GM20000 (cell line): ENCODE results near the gene METTL17.
"Not testable (repeated sequence)": the region's sequence is repeated elsewhere in the genome, so short reads cannot be mapped to it uniquely, and the experiment has no call there.

Source experiments
- DNase-seq: peaks from one replicate; pipeline ENCODE4 v3.0.0; 2012; ENCODE audit warnings: low spot score
- CTCF ChIP-seq: IDR thresholded peaks from 2 replicates; pipeline ENCODE4 v1.5.1; 2012; ENCODE audit warnings: mild to moderate bottlenecking, control low read depth; ENCODE audit errors: extremely low read depth, missing control alignments

METTL17 gene

DNA sequence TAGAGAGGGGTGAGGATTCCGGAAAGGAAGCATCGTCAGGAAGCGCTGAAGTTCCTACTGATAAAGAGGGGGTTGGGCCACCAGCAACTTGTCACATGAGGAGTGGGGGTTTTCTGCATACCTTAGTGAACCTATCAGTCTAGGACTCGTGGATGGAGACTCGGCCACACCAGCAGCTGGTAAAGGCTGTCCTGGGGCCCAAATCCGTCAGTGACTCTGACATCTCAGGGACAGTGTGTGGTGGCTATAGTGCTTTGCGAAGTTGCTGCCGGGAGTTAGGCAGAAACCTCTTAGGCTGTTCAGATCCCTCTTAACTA is 18.1 kb upstream of the METTL17 start:
- DNase-seq = no peak
- TF ChIP-seq CTCF = no peak

- TF ChIP-seq CTCF = no peak
- DNase-seq = no peak
Observed at GRCh38 chr14:20973501-20973900, 16.3 kb upstream of the METTL17 start.

DNA sequence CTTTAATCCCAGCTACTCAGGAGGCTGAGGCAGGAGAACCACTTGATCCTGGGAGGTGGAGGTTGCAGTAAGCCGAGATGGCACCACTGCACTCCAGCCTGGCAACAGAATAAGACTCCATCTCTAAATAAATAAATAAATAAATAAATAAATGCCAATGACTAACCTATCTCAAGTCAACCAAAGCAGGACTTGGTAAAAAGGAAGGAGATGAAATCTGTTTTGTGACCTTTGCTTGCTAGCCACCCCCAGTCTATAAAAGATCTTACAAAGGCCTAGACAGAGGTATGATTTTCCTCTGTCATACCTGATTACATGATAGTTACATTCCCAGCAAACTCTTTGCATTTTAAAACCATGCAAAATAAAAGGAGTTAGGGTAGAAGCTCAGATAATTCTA is 13.5 kb upstream of the METTL17 start:
- DNase-seq = no peak
- no peak for TF ChIP-seq CTCF

DNA sequence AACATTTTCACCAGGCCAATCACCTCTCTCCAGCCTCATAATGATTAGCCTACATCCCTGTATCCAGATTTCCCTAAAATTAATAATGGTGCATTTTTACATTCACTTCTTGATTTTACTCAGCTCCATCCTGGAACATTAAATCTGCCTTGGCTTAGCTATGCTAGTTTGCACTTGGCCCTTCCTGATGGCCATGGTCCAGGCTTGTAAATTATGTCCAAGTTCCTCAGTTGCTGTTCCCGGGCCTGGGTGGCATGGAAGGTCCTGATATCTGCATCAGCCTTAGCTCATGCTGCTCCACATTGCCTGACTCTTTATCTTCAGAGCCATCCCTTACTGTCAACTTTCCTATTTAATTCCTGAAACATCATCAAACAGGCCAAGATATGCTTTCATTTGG is 11.1 kb upstream of the METTL17 start:
- no peak for TF ChIP-seq CTCF
- DNase-seq = no peak

DNA sequence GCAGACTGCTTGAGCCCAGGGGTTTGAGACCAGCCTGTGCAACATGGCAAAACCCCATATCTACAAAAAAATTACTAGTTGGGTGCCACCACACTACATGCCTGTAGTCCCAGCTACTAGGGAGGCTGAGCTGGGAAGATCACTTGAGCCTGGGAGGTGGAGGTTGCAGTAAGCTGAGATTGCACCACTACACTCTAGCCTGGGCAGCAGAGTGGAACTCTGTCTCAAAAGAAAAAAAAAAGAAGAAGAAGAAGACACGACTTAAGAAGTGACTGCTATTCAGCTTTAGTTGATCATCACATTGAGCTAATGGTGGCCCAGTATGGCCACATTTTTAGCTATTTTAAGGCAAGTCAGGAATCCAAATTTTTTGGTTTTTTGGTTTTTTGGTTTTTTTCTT is 8.9 kb upstream of the METTL17 start:
- no peak for DNase-seq

DNA sequence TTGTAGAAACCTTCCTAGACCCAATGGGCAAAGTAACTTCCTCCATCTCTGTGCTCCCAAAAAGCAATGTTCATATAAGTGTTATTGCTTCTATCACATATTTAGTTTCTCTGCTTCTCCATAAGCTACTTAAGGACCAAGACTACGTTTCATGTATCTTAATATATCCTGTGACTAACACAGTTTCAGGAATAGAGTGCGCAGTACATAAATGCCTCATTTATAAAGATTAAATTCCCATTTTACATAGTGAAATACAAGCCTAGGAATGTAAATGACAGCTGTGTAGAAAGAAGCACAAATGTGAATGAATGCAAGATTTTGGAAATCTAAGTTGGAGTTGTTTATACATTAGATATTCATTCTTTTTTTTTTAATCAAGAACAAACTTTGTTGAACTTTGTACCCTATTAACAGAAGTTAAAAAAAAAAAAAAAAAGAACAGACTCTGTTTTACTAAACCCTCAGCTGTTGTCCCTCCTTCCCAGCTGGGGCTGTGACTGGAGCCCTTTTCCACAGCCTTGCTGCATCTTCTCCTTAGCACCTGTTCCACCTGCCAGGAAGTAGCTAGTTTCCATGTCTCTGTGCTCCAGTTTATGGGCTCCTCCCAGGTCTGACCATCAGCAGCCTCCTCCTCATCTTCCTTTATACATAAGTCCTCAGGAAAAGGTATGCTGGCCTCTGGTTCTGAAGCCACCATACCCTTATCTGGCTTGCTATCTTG is 7.0 kb upstream of the METTL17 start:
- no peak for TF ChIP-seq CTCF
- DNase-seq = no peak

More for the DNA sequence above, 8.9 kb upstream of the METTL17 start:
- no peak for TF ChIP-seq CTCF

GRCh38 chr14:20985650-20986049 is 4.1 kb upstream of the METTL17 start:
- not testable (repeated sequence) for DNase-seq

DNA sequence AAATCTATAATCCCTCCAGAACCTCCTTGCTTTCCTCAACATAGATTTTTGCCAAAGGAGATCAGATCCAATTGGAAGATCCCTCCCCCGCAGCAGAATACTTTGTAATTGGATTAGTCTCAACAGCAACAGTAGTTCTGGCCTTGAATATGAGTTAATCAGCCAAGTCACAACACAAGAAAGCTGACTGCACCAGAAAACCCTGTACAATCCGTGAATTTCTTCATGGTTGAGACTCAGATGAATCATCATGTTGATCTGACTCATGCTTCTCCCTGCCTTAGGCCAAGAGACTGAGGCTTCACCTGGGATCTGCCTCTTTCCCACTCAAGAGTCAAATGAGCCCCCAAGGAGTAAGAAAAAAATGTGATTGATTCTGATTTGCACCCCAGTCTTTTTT is 3.0 kb upstream of the METTL17 start:
- DNase-seq = no peak
- no peak for TF ChIP-seq CTCF
